NOMO-1 (cell line): Measurements from ENCODE around the gene PDLIM3.
A peak's percentile ranks its signal among the peaks of the same experiment; 100 is the strongest.

Source experiments
- DNase-seq, 2 experiments: peaks; one replicate each; lab custom pipeline; 2025; ENCODE audit not compliant: unreplicated experiment in 2 of 2; lab: John Stamatoyannopoulos, UW

PDLIM3 gene

GRCh38 chr4:185522451-185522850 lies 12.9 kb downstream of the PDLIM3 start:
- DNase-seq = no peak

- no peak for DNase-seq
These were observed 15.2 kb downstream of the PDLIM3 start for GRCh38 chr4:185520119-185520518.

- DNase-seq = no peak
These were observed 16.8 kb downstream of the PDLIM3 start for GRCh38 chr4:185518494-185518893.

GRCh38 chr4:185518069-185518468 lies 17.2 kb downstream of the PDLIM3 start:
- DNase-seq = no peak

GRCh38 chr4:185515248-185515647 lies 20.1 kb downstream of the PDLIM3 start:
- no peak for DNase-seq

GRCh38 chr4:185514182-185514697 lies 21.1 kb downstream of the PDLIM3 start:
- DNase-seq = no peak

GRCh38 chr4:185513489-185514181 lies 21.7 kb downstream of the PDLIM3 start:
- peak; percentile 68 to 83 for DNase-seq

- DNase-seq = no peak
These were observed 22.8 kb downstream of the PDLIM3 start for GRCh38 chr4:185512516-185512915.

GRCh38 chr4:185511243-185511642 lies 24.1 kb downstream of the PDLIM3 start:
- peak in 1 of 2 experiments; percentile 2 for DNase-seq

GRCh38 chr4:185510806-185511205 lies 24.5 kb downstream of the PDLIM3 start:
- no peak for DNase-seq

- no peak for DNase-seq
These were observed 27.1 kb downstream of the PDLIM3 start for GRCh38 chr4:185508181-185508580.

GRCh38 chr4:185506422-185506821 lies 28.9 kb downstream of the PDLIM3 start:
- no peak for DNase-seq

- no peak for DNase-seq
These were observed 30.9 kb downstream of the PDLIM3 start for GRCh38 chr4:185504098-185505047.

- DNase-seq = no peak
These were observed 32.9 kb downstream of the PDLIM3 start for GRCh38 chr4:185502386-185502785.

- no peak for DNase-seq
These were observed 34.7 kb downstream of the PDLIM3 start for GRCh38 chr4:185500576-185500975.

GRCh38 chr4:185500035-185500434 lies 35.3 kb downstream of the PDLIM3 start:
- no peak for DNase-seq

GRCh38 chr4:185488650-185489049 lies 46.7 kb downstream of the PDLIM3 start:
- DNase-seq = no peak

- DNase-seq = no peak
These were observed 53.9 kb downstream of the PDLIM3 start for GRCh38 chr4:185481401-185481800.

- no peak for DNase-seq
These were observed 55.1 kb downstream of the PDLIM3 start for GRCh38 chr4:185480016-185480732.

GRCh38 chr4:185479507-185479971 lies 55.8 kb downstream of the PDLIM3 start:
- no peak for DNase-seq

- no peak for DNase-seq
These were observed 62.1 kb downstream of the PDLIM3 start for GRCh38 chr4:185473247-185473646.
